HG03575 (cell line): ENCODE measurements around the gene SGPP2.
"Not testable (repeated sequence)": the region's sequence is repeated elsewhere in the genome, so short reads cannot be mapped to it uniquely, and the experiment has no call there.

Source experiments
- ATAC-seq: cut with Tn5 transposase; IDR thresholded peaks from one replicate; pipeline ENCODE4 v1.9.1; 2021; ENCODE audit not compliant: unreplicated experiment, insufficient number of reproducible peaks, low FRiP score; ENCODE audit errors: extremely low read depth

SGPP2 gene, protein sequence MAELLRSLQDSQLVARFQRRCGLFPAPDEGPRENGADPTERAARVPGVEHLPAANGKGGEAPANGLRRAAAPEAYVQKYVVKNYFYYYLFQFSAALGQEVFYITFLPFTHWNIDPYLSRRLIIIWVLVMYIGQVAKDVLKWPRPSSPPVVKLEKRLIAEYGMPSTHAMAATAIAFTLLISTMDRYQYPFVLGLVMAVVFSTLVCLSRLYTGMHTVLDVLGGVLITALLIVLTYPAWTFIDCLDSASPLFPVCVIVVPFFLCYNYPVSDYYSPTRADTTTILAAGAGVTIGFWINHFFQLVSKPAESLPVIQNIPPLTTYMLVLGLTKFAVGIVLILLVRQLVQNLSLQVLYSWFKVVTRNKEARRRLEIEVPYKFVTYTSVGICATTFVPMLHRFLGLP

GRCh38 chr2:222424276-222424728, at the start of gene SGPP2:
TSS of gene SGPP2 (plus strand) at chr2:222424543. CDS start at chr2:222424603, 60 bp downstream.
- no peak for ATAC-seq

DNA sequence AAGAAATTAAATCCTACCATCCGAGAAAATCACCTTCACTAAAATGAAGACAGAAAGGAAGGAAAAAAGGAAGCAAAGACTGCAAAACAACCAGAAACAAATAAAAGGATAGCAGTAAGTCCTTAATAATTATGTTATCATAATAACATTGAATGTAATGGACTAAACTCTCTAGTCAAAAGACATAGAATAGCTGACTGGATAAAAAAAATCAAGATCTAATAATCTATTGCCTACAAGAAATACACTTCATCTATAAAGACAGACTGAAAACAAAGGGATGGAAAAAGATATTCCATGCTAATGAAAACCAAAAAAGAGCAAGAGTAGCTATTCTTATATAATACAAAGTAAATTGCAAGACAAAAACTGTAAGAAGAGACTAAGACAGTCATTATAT, 48.5 kb upstream of the SGPP2 start:
- ATAC-seq, result no peak

DNA sequence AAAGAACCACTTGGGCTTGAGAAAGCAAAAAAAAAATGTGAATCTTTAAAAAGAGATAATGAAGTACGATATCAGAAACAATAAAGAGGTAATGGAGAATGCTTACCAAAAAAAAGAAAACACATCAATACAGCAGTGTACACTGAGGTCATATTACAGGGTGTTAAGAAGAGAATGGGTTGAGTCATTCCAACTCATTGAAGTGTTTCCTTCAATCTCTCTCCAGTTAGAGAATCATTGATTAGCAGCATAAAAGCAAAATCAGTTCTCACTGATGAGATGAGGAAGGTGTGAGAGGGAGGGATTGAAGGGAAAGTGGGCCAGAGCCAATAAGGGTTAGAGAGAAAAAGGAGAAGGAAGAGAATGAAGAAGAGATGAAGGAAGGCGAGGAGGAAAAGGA, 43.9 kb upstream of the SGPP2 start:
- ATAC-seq, result no peak

- no peak for ATAC-seq
Measured at GRCh38 chr2:222381566-222381965, 42.8 kb upstream of the SGPP2 start.

DNA sequence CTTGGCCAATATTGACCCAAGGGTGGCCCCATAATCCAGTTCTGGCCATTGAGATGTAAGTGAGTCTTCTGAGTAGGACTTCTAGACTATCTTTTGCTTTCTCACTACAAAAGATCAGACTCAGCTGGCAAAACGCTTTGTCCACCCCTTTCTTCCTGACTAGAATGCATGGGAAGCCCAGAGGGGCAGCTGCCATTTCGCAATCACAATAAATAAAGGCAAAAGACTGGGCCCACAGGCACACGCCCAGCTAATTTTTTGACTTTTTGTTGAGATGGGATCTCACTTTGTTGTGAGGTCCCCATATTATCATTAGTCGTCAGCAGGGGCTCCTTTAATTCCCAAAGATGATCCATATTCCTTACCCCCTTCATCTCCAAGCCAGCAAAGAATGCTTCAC, 41.1 kb upstream of the SGPP2 start:
- no peak for ATAC-seq

- no peak for ATAC-seq
Measured at GRCh38 chr2:222391743-222392285, 32.5 kb upstream of the SGPP2 start.

DNA sequence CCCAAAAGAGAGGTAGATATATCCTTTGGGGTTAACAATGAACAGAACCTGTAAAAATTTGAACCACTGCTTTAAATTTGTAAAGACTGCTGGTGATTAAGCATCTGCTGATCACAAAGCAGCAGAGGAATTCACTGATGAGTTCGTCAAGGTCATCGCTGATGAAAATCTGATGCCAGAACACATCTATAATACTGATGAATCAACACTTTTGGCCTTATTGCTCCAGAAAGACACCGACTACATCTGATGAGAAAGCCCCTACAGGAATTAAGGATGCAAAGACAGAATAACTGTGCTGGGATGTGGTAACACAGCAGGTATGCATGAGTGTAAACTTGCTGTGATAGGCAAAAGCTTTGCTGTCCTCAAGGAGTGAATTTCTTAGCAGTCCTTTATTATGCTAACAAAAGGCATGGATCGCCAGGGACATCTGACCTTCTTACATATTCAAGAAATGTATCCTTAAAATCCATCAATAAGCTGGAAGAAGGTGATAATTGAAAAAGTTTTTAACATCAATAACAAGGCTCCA, 30.5 kb upstream of the SGPP2 start:
- ATAC-seq, result no peak

GRCh38 chr2:222398446-222398885, 25.9 kb upstream of the SGPP2 start:
- no peak for ATAC-seq

GRCh38 chr2:222399038-222399783, 25.1 kb upstream of the SGPP2 start:
- ATAC-seq, result no peak

- no peak for ATAC-seq
Measured at GRCh38 chr2:222404151-222404905, 20.0 kb upstream of the SGPP2 start.

DNA sequence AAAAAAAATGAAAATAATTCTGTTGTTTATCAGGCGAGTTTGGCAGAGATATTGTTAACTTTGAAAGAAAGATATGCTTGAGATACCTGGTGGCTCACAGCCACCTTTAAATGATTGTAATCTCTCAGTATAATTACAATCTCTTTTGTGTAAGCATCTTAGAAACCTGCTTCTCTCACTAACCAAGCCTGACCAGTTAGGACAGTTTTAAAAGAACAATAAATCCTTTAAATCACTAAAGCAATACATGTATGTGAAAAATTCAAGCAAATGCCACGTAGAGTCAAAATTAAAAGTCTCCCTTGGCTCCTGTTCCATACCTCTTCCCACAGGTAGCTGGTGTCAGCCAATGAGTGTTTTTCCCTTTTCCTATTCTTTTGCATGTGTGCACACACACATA, 15.7 kb upstream of the SGPP2 start:
- ATAC-seq, result no peak

GRCh38 chr2:222410534-222410933, 13.8 kb upstream of the SGPP2 start:
- ATAC-seq, result no peak

GRCh38 chr2:222412334-222412733, 12.0 kb upstream of the SGPP2 start:
- not testable (repeated sequence) for ATAC-seq

DNA sequence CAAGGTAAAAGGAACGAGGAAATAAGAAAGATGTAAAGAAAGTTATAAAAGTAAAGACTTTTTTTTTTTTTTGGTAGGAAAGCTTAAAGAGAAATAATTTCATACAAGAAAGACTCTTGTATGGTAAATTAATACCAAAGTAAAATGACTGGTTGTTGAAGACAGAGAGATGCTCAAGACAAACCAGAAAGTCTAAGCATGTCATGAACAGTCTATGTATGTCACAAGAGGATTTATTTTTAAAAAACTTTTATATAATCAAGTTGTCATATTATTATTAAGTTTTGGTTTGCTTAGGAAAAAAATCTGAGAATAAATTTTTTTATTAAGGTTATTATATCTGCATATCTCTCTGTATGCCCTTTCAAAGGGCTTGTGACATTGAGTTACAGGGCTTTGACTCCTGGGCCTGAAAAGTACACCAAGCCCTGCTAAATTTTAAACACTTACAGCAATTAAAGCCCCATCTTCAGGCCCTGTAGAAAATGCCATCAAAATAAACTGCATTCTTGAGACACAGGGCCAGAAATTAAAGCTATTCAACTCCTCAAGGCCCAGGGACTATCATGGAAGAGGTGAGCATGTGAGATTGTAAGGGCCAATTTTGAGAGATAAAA, 10.9 kb upstream of the SGPP2 start:
- ATAC-seq, result no peak

DNA sequence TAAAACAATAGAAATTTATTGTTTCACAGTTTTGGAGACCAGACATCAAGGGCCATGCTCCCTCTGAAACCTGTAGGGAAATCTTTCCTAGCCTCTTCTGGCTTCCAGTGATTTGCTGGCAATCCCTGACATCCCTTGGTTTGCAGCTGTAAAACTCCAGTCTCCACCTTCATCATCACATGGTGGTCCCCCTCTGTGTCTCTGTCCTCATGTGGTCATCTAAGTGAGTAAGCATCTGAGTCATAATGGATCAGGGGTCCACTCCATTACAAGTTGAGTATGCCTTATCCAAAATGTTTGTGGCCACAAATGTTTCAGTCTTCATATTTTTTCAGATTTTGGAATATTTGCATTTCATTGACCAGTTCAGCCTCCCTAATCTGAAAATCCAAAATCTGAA, 5.6 kb upstream of the SGPP2 start:
- no peak for ATAC-seq

GRCh38 chr2:222420508-222420907, 3.8 kb upstream of the SGPP2 start:
- no peak for ATAC-seq

- ATAC-seq, result no peak
Measured at GRCh38 chr2:222421626-222422025, 2.7 kb upstream of the SGPP2 start.

GRCh38 chr2:222423186-222423585, 1.2 kb upstream of the SGPP2 start:
- ATAC-seq, result no peak
